GM21515 (cell line): ENCODE measurements around the gene IGFN1.

Source experiments
- ATAC-seq: cut with Tn5 transposase; IDR thresholded peaks from one replicate; pipeline ENCODE4 v1.9.1; 2021; ENCODE audit not compliant: unreplicated experiment

The IGFN1 gene

GRCh38 chr1:201215531-201216357 is 25.1 kb downstream of the IGFN1 start:
- no peak for ATAC-seq

- no peak for ATAC-seq
Measured at GRCh38 chr1:201216395-201217085, 25.9 kb downstream of the IGFN1 start.

- no peak for ATAC-seq
Measured at GRCh38 chr1:201217146-201217545, 26.5 kb downstream of the IGFN1 start.

GRCh38 chr1:201217851-201218250 is 27.2 kb downstream of the IGFN1 start:
- no peak for ATAC-seq

- no peak for ATAC-seq
Measured at GRCh38 chr1:201218409-201218808, 27.8 kb downstream of the IGFN1 start.

- ATAC-seq = no peak
Measured at GRCh38 chr1:201219481-201220387, 29.1 kb downstream of the IGFN1 start.

GRCh38 chr1:201220388-201220715 is 29.7 kb downstream of the IGFN1 start:
- no peak for ATAC-seq

GRCh38 chr1:201221201-201221846 is 30.7 kb downstream of the IGFN1 start:
- ATAC-seq = no peak

GRCh38 chr1:201222125-201222524 is 31.5 kb downstream of the IGFN1 start:
- no peak for ATAC-seq

GRCh38 chr1:201223852-201224665 is 33.4 kb downstream of the IGFN1 start:
- ATAC-seq = no peak

GRCh38 chr1:201224666-201225370 is 34.2 kb downstream of the IGFN1 start:
- ATAC-seq = no peak

- ATAC-seq = no peak
Measured at GRCh38 chr1:201226178-201226514, 35.5 kb downstream of the IGFN1 start.

GRCh38 chr1:201226859-201227488 is 36.4 kb downstream of the IGFN1 start:
- ATAC-seq = no peak

- no peak for ATAC-seq
Measured at GRCh38 chr1:201228011-201228983, 37.7 kb downstream of the IGFN1 start.

GRCh38 chr1:201229095-201229494 is 38.5 kb downstream of the IGFN1 start:
- ATAC-seq = no peak

GRCh38 chr1:201229771-201230635 is 39.4 kb downstream of the IGFN1 start:
- no peak for ATAC-seq

GRCh38 chr1:201230676-201231075 is 40.1 kb downstream of the IGFN1 start:
- ATAC-seq = no peak
